HepG2 (cell line): ENCODE data around the gene NOTCH4. TPM values are rescaled to one million over a fixed set of nuclear protein-coding genes. Genes with fewer than 3 reads are reported as not detected.

Experiments
- BHLHE40 ChIP-seq: IDR thresholded peaks from 2 replicates; pipeline ENCODE4 v1.6.1; 2011; ENCODE audit warnings: low read length, improper control_type of control experiment
- CAMTA2 ChIP-seq: sonication (generic); formaldehyde crosslinking; IDR thresholded peaks from 2 replicates; pipeline ENCODE4 v1.4.0; 2020; ENCODE audit warnings: mild to moderate bottlenecking, missing genetic modification reagents, borderline replicate concordance
- CENPT ChIP-seq: sonication (generic); formaldehyde crosslinking; IDR thresholded peaks from 2 replicates; pipeline ENCODE4 v1.8.0; 2022; ENCODE audit warnings: low read depth, mild to moderate bottlenecking, moderate library complexity, missing genetic modification reagents
- HNF4A ChIP-seq: sonication (generic); formaldehyde crosslinking; IDR thresholded peaks from 2 replicates; pipeline ENCODE4 v1.4.0; 2020; ENCODE audit warnings: missing genetic modification reagents
- MAFK ChIP-seq, 2 experiments: IDR thresholded peaks in 1 of 2; conservative IDR thresholded peaks in 1 of 2; 2 replicates each; pipeline ENCODE4 v1.6.1; 2011; ENCODE audit warnings: improper control_type of control experiment in 2 of 2, low read length in 2 of 2
- MXD1 ChIP-seq: sonication (generic); formaldehyde crosslinking; IDR thresholded peaks from 2 replicates; pipeline ENCODE4 v1.4.0; 2020; ENCODE audit warnings: mild to moderate bottlenecking, missing genetic modification reagents
- NFE2L2 ChIP-seq: fragments of 150-350 bp; IDR thresholded peaks from 2 replicates; pipeline ENCODE4 v1.6.1; 2014; ENCODE audit warnings: low read length
- PAF1 ChIP-seq: IDR thresholded peaks from 2 replicates; pipeline ENCODE4 v1.6.1; 2016; ENCODE audit warnings: missing genetic modification reagents, missing compliant biosample characterization
- RARG ChIP-seq: sonication (generic); formaldehyde crosslinking; IDR thresholded peaks from 2 replicates; pipeline ENCODE4 v1.4.0; 2020; ENCODE audit warnings: low read depth, mild to moderate bottlenecking, missing genetic modification reagents
- RFXANK ChIP-seq: IDR thresholded peaks from 2 replicates; pipeline ENCODE4 v1.6.1; 2016
- SP4 ChIP-seq: sonication (generic); formaldehyde crosslinking; IDR thresholded peaks from 2 replicates; pipeline ENCODE4 v1.8.1; 2023; ENCODE audit warnings: mild to moderate bottlenecking, missing genetic modification reagents
- TBX2 ChIP-seq: sonication (generic); formaldehyde crosslinking; IDR thresholded peaks from 2 replicates; pipeline ENCODE4 v1.5.0; 2020; ENCODE audit warnings: missing genetic modification reagents, mild to moderate bottlenecking, borderline replicate concordance
- ZC3H13 ChIP-seq: sonication (generic); formaldehyde crosslinking; IDR thresholded peaks from 2 replicates; pipeline ENCODE4 v1.8.1; 2023; ENCODE audit warnings: mild to moderate bottlenecking, missing genetic modification reagents, moderate library complexity
- ZFP90 ChIP-seq: sonication (generic); formaldehyde crosslinking; IDR thresholded peaks from 2 replicates; pipeline ENCODE4 v1.8.0; 2022; ENCODE audit warnings: missing genetic modification reagents, mild to moderate bottlenecking, inconsistent platforms, borderline replicate concordance
- ZNF317 ChIP-seq: sonication (generic); formaldehyde crosslinking; IDR thresholded peaks from 2 replicates; pipeline ENCODE4 v1.5.0; 2020; ENCODE audit warnings: mild to moderate bottlenecking, missing genetic modification reagents
- ZNF362 ChIP-seq: sonication (generic); formaldehyde crosslinking; IDR thresholded peaks from 2 replicates; pipeline ENCODE4 v1.4.0; 2020; ENCODE audit warnings: missing genetic modification reagents, mild to moderate bottlenecking, borderline replicate concordance
- polyA plus RNA-seq, 8 experiments: library from polyadenylated mRNA; depleted of rRNA in 3 of 8; stranded (reverse) in 7 of 8; unstranded in 1 of 8; fragments of >200 nt; fragmentation: Illumina TruSeq in 4 of 8; extraction: Trizol in 4 of 8; gene quantifications; 2 replicates each; pipeline versions ENCODE4 v1.2.1 to v1.2.3, GENCODE V29; 2011 to 2016; ENCODE audit warnings: low read depth in 4 of 8, missing spikeins in 1 of 8, mixed read lengths in 1 of 8; ENCODE audit not compliant: insufficient read depth in 1 of 8
- total RNA-seq, 5 experiments: library from RNA; depleted of rRNA; stranded (reverse); fragments of >200 nt; fragmentation: Illumina TruSeq; extraction: Trizol; gene quantifications; 2 replicates each; pipeline ENCODE4 v1.2.3, GENCODE V29; 2016; ENCODE audit warnings: low read depth in 1 of 5
- TF ChIP-seq, protein P1 (sequence below): sonication (generic); formaldehyde crosslinking; IDR thresholded peaks from 2 replicates; pipeline ENCODE4; 2020; ENCODE audit warnings: missing genetic modification reagents, mild to moderate bottlenecking, borderline replicate concordance
- TF ChIP-seq, protein P2 (sequence below): sonication (generic); formaldehyde crosslinking; IDR thresholded peaks from 2 replicates; pipeline ENCODE4 v1.9.0; 2021; ENCODE audit warnings: missing genetic modification reagents, mild to moderate bottlenecking, borderline replicate concordance
- TF ChIP-seq, protein P3 (sequence below): sonication (generic); formaldehyde crosslinking; IDR thresholded peaks from 2 replicates; pipeline ENCODE4 v1.5.0; 2020; ENCODE audit warnings: mild to moderate bottlenecking, missing genetic modification reagents, borderline replicate concordance

The NOTCH4 gene
- total and polyA plus RNA-seq, 2 of the 13 experiments (the other 11 are each of a cell fraction or from before 2014, with no cell fraction given): 0.51 to 0.83 TPM

- TF ChIP-seq BHLHE40 (no peak), TBX2 (CRISPR knock-in tag) (no peak; the same call in 1 of the 2 replicates), SP4 (CRISPR knock-in tag) (no peak), PAF1 (no peak), ZFP90 (no peak), ZNF362 (CRISPR knock-in tag) (no peak), ZNF317 (CRISPR knock-in tag) (no peak; the same call in 1 of the 2 replicates), MAFK (conservative IDR thresholded peaks at IDR 0.05 in 1 of 2, IDR thresholded peaks at IDR 0.05 in 1 of 2; ENCODE audit: low read length in 2 of 2) (no peak), HNF4A (no peak), ZC3H13 (CRISPR knock-in tag) (peak; percentile 94), MXD1 (CRISPR knock-in tag) (peak; percentile 81; the same call in 1 of the 2 replicates), CAMTA2 (CRISPR knock-in tag) (no peak), RFXANK (CRISPR knock-in tag) (no peak), RARG (CRISPR knock-in tag) (no peak), NFE2L2 (no peak), CENPT (0 out of 2 replicates have a peak, but pooled peaks have one; percentile 9)
- TF ChIP-seq, protein P1, sequence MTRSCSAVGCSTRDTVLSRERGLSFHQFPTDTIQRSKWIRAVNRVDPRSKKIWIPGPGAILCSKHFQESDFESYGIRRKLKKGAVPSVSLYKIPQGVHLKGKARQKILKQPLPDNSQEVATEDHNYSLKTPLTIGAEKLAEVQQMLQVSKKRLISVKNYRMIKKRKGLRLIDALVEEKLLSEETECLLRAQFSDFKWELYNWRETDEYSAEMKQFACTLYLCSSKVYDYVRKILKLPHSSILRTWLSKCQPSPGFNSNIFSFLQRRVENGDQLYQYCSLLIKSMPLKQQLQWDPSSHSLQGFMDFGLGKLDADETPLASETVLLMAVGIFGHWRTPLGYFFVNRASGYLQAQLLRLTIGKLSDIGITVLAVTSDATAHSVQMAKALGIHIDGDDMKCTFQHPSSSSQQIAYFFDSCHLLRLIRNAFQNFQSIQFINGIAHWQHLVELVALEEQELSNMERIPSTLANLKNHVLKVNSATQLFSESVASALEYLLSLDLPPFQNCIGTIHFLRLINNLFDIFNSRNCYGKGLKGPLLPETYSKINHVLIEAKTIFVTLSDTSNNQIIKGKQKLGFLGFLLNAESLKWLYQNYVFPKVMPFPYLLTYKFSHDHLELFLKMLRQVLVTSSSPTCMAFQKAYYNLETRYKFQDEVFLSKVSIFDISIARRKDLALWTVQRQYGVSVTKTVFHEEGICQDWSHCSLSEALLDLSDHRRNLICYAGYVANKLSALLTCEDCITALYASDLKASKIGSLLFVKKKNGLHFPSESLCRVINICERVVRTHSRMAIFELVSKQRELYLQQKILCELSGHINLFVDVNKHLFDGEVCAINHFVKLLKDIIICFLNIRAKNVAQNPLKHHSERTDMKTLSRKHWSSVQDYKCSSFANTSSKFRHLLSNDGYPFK (CRISPR knock-in tag): peak; percentile 16
- TF ChIP-seq, protein P2, sequence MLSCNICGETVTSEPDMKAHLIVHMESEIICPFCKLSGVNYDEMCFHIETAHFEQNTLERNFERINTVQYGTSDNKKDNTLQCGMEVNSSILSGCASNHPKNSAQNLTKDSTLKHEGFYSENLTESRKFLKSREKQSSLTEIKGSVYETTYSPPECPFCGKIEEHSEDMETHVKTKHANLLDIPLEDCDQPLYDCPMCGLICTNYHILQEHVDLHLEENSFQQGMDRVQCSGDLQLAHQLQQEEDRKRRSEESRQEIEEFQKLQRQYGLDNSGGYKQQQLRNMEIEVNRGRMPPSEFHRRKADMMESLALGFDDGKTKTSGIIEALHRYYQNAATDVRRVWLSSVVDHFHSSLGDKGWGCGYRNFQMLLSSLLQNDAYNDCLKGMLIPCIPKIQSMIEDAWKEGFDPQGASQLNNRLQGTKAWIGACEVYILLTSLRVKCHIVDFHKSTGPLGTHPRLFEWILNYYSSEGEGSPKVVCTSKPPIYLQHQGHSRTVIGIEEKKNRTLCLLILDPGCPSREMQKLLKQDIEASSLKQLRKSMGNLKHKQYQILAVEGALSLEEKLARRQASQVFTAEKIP (CRISPR knock-in tag): no peak
- TF ChIP-seq, protein P3, sequence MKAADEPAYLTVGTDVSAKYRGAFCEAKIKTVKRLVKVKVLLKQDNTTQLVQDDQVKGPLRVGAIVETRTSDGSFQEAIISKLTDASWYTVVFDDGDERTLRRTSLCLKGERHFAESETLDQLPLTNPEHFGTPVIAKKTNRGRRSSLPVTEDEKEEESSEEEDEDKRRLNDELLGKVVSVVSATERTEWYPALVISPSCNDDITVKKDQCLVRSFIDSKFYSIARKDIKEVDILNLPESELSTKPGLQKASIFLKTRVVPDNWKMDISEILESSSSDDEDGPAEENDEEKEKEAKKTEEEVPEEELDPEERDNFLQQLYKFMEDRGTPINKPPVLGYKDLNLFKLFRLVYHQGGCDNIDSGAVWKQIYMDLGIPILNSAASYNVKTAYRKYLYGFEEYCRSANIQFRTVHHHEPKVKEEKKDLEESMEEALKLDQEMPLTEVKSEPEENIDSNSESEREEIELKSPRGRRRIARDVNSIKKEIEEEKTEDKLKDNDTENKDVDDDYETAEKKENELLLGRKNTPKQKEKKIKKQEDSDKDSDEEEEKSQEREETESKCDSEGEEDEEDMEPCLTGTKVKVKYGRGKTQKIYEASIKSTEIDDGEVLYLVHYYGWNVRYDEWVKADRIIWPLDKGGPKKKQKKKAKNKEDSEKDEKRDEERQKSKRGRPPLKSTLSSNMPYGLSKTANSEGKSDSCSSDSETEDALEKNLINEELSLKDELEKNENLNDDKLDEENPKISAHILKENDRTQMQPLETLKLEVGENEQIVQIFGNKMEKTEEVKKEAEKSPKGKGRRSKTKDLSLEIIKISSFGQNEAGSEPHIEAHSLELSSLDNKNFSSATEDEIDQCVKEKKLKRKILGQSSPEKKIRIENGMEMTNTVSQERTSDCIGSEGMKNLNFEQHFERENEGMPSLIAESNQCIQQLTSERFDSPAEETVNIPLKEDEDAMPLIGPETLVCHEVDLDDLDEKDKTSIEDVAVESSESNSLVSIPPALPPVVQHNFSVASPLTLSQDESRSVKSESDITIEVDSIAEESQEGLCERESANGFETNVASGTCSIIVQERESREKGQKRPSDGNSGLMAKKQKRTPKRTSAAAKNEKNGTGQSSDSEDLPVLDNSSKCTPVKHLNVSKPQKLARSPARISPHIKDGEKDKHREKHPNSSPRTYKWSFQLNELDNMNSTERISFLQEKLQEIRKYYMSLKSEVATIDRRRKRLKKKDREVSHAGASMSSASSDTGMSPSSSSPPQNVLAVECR (CRISPR knock-in tag): peak; percentile 76
Measured at GRCh38 chr6:32154514-32155161, 69.2 kb downstream of the NOTCH4 start (continued).
